Heart left ventricle (tissue), 13 donors: Measurements from ENCODE around the gene RARS2.

Source experiments
- CTCF ChIP-seq, 12 donors: fragments of 200-600 bp; sonication (generic) in 4 of 12; IDR thresholded peaks; one replicate each; pipeline versions ENCODE4 v1.5.0 to v1.8.0; 2018 to 2022; ENCODE audit warnings: antibody characterized with exemption in 12 of 12, mild to moderate bottlenecking in 5 of 12
- POLR2A ChIP-seq, 2 donors: fragments of 450-650 bp; IDR thresholded peaks; one replicate each; pipeline ENCODE4 v1.6.1; 2017; ENCODE audit warnings: antibody characterized with exemption in 2 of 2, mild to moderate bottlenecking in 2 of 2, moderate library complexity in 2 of 2
- donor health status: ischemic (EF 13 %, LVEDD 7.1; RV severe dilation, severe dysfunction).
- donor health status: DM: no; HTN: yes; CAD: no.
- donor health status: DM: no; HTN: no; CAD: no.
- donor health status: ischemic (EF 25% LVEDD 6.9; RV normal size, moderate dysfunction).
- donor health status: ischemic (EF 25% LVEDD 5.7; RV mildly dilated, moderate dysfunction).
- donor health status: ischemic (EF 35%, LVEDD 5.7; RV mildly dilated, moderate dysfunction).
- donor health status: nonischemic (EF 11% LVEDD 7.7; RV severe dilation, severe dysfunction).
- donor health status: DM: yes; HTN: yes; CAD: no.
- donor health status: PGD.
- donor health status: ischemic (EF 29% LVEDD 5.4; RV normal size, mild dysfunction).
- donor health status: nonischemic (EF 23%, LVEDD 6.1; RV moderate dilation, normal function).

GRCh38 chr6:87514831-87515230 is 75.0 kb downstream of the RARS2 start:
- no peak for TF ChIP-seq CTCF (IDR thresholded peaks at IDR 0.05)
- TF ChIP-seq POLR2A (IDR thresholded peaks at IDR 0.05) = no peak
